Measurements from ENCODE around the gene PIPOX. TPM values are rescaled to one million over a fixed set of nuclear protein-coding genes. Genes with fewer than 3 reads are reported as not detected.

Gene PIPOX
- total RNA-seq, 1 donor from 2014 or later: 2.0 TPM

DNA sequence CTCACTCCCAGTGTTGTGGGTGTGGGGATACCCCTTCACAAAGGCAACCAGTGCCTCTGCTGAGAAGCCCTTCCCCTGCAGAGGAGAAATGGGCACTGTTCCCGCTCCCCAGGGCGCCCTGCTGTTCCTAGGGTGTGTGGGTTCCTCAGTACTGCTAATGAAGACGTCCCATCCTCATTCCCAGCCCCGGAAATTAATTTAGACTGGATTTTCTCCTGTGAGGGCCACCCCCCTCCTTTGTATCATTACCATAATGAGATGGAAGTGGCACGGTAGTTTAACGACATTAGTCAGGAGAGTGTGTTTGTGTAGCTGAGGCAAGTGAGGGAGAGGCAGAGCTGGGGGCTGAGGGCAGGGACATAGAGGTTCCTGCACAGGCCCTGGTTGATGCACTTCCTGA lies 53.2 kb downstream of the PIPOX start:
- no peak for DNase-seq (ENCODE audit: low read depth, low spot score)

DNA sequence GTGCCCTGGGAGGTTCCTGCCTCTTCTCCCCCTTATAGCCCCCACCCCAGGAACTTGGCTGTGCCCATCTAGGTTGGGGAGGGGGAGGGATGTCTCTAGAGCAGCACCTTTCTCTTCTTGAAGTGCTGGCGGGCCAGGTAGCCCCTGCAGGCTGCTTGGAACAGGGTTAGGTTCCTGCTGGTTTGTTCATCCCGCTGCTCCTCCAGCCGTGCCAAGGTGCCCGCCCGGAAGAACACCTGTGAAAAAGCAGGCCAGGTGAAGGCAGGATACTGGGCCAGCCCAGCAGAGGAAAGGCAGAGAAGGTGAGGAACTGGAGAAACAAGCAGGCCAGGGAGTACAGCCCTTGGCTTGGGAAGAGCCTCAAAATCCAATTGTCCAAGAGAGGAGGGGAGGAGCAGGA lies 56.6 kb downstream of the PIPOX start:
- no peak for DNase-seq (ENCODE audit: low read depth, low spot score)

DNA sequence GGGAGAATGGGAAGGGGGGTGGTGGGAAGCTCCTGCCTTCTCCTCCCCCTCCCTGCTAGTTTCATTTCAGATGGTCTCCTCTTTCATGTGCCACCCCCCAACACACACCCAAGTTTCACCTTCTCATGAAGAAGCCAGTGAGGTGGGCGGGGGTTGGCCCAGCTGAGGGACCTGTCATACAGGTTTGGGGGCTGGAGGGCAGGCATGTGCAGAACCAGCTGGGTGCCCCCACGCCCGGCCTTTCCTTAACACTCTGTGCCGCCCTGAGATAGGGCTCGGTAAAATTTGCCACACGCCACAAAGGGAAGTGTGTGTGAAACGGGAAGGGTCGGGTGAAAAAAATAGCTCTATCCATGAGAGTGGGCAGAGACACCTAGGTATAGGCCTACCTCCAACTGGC lies 57.4 kb downstream of the PIPOX start:
- no peak for DNase-seq (ENCODE audit: low read depth, low spot score)

DNA sequence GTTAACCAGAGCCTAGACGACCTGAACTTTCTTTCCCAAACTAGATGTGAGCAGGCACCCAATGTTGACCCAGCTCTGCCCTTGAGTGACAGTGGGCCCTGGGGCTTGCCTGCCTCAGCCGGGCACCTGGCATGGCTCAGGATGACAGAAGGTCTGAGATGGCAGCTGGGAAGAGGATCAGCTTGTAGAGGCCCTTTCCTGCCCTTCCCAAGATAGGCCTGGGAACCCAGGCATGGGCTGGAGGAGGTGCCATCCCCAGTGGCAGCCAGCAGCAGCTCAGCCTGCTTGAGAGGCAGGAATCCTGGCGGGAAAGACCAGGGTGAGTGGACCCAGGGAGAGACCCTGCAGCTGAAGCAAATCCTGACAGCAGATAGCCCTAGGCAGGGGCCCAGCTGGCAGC lies 59.1 kb downstream of the PIPOX start:
- DNase-seq (ENCODE audit: low read depth, low spot score): no peak

DNA sequence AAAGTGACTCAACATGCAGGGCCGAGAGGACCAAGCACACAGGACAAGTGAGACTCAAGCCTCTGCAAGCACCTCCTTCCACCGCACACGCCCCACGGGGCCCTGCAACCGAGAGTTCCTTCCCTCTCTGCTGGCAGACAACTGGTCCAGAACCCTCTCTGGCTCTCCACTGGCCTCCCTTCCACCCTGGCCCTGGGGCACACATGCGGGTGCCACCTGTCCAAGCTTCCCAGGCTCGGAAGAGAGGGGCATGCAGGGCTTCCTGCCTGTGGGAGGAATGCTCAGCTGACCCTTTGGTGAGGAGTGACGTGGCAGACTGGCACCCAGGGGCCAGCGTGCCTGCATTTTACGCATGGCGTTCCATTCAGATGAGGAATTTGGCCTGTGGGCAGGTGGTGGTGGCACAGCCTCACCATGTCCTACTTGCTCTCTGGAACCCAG lies 59.8 kb downstream of the PIPOX start:
- no peak for DNase-seq (ENCODE audit: low read depth, low spot score)

DNA sequence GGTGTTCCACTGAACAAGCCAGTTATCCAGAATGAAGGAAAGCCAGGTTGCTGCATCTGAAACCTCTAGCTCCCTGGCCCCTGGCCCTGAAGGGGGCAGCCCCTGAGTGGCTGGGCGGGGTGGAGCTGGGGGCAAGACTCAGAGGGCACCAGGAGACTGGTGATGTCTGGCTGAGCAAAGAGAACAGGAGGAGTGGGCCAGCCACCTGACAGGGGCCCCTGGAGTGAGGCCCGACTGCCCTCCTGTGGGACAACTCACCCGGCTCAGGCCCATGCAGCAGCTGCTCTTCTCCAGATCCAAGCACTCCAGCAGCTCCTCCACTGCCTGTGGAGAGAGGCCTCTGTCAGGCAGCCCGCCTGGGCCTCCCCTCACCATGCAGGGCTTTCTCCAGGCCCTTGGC lies 60.4 kb downstream of the PIPOX start:
- no peak for DNase-seq (ENCODE audit: low read depth, low spot score)

Other genes with a start within 250 kb of the PIPOX start
- 3.4 and 5.5 TPM in 2 replicates for gene FAM222B, start 200.4 kb upstream of the PIPOX start, total RNA-seq
- gene ERAL1, start 188.1 kb upstream of the PIPOX start, total RNA-seq: 30.7 and 49.2 TPM in 2 replicates
- gene FLOT2, start 145.4 kb upstream of the PIPOX start, total RNA-seq: 77.3 and 80.4 TPM in 2 replicates
- gene DHRS13, start 140.1 kb upstream of the PIPOX start, total RNA-seq: 5.5 and 7.9 TPM in 2 replicates
- gene PHF12, start 91.6 kb upstream of the PIPOX start, total RNA-seq: 10.6 and 11.6 TPM in 2 replicates
- gene SEZ6, start 37.1 kb upstream of the PIPOX start, total RNA-seq: not detected in 2 replicates
- 12.1 and 20.0 TPM in 2 replicates for gene MYO18A, start 137.3 kb downstream of the PIPOX start, total RNA-seq
- gene CRYBA1, start 203.7 kb downstream of the PIPOX start, total RNA-seq: not detected in 2 replicates

Measured in pulmonary artery endothelial cell (primary cell).